ENCODE data around the gene LIPC. TPM values are rescaled to one million over a fixed set of nuclear protein-coding genes. Genes with fewer than 3 reads are reported as not detected.

LIPC gene
- total RNA-seq, 3 donors from 2014 or later, result 2.3 to 9.3 (median 3.4) TPM

DNA sequence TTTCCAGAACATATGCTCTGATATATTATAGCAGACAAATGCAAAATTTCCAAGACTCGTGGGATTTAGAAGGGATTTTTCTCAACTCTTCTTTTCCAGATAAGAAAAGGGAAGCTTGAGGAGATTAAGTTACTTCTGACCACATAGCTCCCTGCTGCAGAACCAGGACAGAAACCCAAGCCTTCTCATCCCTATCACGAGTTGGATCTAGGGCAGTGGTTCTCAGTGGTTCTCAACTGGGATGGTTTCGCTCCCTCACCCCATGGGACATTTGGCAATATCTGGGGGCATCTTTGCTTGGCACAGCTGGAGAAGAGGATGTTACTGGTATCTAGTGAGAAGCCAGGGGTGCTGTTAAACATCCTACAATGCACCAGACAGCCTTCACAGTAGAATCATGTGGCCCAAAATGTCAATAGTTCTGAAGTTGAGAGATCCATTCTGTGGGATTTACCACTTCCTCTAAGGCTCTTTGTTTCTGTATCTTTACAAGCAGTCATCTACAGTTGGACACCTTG, 64.2 kb downstream of the LIPC start:
- H3K9me3 ChIP-seq, result no peaks in the 10 kb centered on the region
- intact Hi-C loops (cut with DNase I, micrococcal nuclease), result no loop called here
- H3K36me3 ChIP-seq (ENCODE audit: low read depth), result no peaks in the 10 kb centered on the region
- no peak for DNase-seq
- no peak overlapping the region for H3K4me3 ChIP-seq
- TF ChIP-seq, protein P1, sequence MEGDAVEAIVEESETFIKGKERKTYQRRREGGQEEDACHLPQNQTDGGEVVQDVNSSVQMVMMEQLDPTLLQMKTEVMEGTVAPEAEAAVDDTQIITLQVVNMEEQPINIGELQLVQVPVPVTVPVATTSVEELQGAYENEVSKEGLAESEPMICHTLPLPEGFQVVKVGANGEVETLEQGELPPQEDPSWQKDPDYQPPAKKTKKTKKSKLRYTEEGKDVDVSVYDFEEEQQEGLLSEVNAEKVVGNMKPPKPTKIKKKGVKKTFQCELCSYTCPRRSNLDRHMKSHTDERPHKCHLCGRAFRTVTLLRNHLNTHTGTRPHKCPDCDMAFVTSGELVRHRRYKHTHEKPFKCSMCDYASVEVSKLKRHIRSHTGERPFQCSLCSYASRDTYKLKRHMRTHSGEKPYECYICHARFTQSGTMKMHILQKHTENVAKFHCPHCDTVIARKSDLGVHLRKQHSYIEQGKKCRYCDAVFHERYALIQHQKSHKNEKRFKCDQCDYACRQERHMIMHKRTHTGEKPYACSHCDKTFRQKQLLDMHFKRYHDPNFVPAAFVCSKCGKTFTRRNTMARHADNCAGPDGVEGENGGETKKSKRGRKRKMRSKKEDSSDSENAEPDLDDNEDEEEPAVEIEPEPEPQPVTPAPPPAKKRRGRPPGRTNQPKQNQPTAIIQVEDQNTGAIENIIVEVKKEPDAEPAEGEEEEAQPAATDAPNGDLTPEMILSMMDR (IDR thresholded peaks at IDR 0.05), result no peak
- H3K4me1 ChIP-seq (ENCODE audit: low read depth), result no peaks in the 10 kb centered on the region
- no peak for ATAC-seq

DNA sequence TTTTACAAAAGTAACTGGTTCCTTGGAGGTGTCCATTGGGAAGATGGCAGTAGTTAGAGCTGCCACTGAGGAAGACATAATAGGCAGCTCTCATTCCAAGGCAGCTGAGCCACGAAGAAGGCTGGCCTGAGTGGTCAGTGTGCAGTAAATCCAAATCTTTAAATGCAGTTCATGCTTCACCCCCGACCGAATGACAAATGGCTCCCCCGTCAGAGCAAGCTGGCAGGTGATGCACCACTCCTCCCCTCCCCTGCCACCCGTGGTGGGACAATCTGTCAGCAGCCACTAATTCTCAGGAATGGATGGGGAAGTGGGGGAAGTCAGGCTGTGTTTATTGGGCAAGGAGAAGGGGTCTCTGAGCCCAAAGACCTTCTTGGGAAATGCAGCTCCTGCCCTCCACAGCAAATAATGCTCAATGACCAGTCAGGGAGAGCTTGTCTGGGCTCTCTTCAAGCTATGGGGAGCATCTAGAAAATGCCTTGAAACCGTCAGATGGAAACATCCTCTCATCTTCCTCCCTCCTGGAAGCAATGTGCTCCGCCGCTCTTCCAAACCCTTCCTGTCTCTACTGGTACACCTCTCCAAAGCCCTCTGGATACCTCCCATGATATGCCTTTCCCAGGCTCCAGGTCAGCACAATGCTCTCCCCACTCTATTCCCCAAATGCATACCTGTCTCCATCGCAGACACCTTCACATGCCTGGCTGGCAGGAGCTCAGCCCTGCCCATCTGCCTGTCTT, 65.4 kb downstream of the LIPC start:
- DNase-seq (no peak), ATAC-seq (no peak)
- intact Hi-C loops (cut with DNase I, micrococcal nuclease), result no loop called here
- TF ChIP-seq, protein P1 (IDR thresholded peaks at IDR 0.05), result no peak
- H3K36me3 ChIP-seq (ENCODE audit: low read depth), result no peaks in the 10 kb centered on the region
- no peaks in the 10 kb centered on the region for H3K9me3 ChIP-seq
- no peak overlapping the region for H3K4me3 ChIP-seq
- H3K4me1 ChIP-seq (ENCODE audit: low read depth), result no peaks in the 10 kb centered on the region

DNA sequence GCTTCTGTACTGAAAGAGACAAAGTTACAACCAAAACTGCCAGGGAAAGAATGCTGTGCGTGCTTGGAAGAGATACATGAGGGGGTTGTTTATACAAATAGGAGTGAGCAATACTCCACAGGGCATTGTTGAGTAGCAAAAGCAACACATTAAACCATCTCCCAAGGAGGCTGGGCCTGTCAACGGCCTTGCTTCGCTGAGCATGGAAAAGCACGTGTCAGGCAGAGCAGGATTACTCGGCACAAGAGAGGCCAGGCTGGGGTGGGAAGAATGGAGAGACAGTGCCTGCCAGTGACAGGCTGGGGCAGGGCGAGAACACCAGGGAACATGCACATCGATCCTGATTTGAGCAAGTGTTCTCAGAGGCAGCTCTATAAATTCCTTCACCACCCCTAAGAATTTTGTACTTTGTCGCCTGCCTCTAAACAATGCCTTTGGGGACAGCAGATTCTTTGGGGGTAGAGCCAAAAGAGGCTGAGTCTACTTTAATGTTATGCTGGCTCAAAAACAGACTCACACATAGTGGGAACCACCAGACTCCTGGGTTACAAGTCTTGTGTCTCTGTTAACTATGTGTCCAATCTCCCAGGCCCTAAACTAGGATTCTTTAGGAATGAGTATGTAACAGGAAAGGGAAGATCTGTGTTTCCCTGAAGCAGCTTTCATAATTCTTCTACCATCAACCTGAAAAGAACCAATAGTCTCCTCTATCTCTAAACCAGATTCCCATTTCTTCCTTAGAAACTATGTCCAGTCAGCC, 67.2 kb downstream of the LIPC start:
- no peak for DNase-seq
- Histone ChIP-seq H3K9me3 (no peaks in the 10 kb centered on the region), H3K36me3 (ENCODE audit: low read depth) (no peaks in the 10 kb centered on the region), H3K4me1 (ENCODE audit: low read depth) (no peaks in the 10 kb centered on the region), H3K4me3 (no peak overlapping the region)
- intact Hi-C loops (cut with DNase I, micrococcal nuclease), result no loop called here
- TF ChIP-seq, protein P1 (IDR thresholded peaks at IDR 0.05), result no peak
- ATAC-seq, result peak; percentile 42

DNA sequence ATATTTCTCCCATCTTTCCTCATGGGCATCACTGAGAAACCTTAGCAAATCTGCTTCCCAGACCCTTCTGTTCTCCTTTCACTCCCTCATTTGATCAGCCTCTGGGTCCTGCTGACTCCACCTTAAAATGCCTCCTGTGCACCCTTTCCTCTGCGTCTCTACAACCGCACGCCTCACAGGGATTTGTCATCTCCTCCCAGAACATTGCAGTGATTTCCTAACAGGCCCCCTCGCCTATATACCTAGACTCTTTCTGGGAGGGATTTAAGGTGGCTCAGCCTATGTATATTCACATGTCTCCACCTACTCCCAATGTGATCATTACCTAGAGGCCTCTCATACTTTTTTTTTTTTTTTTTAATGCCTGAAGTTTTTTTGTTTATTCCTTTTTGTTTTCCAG, 69.2 kb downstream of the LIPC start:
- intact Hi-C loops (cut with DNase I, micrococcal nuclease), result no loop called here
- Histone ChIP-seq H3K9me3 (no peaks in the 10 kb centered on the region), H3K4me3 (no peak overlapping the region), H3K36me3 (ENCODE audit: low read depth) (no peaks in the 10 kb centered on the region), H3K4me1 (ENCODE audit: low read depth) (no peaks in the 10 kb centered on the region)
- TF ChIP-seq, protein P1 (IDR thresholded peaks at IDR 0.05), result no peak
- ATAC-seq, result no peak
- DNase-seq, result no peak

DNA sequence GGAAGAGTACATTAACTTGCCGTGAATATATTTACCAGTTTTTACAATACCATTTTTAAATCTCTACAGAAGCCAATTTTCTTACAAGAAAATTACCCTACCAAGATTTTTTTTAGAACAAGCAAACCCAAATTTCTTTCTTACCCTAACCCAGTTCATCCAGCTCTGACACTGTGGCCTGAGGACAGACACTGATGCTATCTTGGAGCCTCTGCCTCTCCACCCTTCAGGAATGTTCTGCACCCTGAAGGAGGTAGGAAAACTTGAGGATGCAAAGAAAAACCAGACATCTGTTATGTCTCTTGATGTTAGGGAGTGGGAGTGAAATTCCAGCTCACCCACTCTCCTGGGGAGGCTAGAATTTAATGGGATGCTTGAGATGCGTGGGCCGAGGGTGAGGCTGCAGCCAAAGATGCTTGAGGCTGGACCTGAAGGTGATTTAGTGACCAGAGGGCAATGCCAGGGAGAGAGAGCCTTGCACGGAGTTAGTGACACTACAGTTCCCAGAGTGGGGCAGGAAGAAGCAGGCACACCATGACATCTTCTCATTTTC, 69.9 kb downstream of the LIPC start:
- intact Hi-C loops (cut with DNase I, micrococcal nuclease), result no loop called here
- no peak for DNase-seq
- Histone ChIP-seq H3K9me3 (no peaks in the 10 kb centered on the region), H3K36me3 (ENCODE audit: low read depth) (no peaks in the 10 kb centered on the region), H3K4me3 (no peak overlapping the region), H3K4me1 (ENCODE audit: low read depth) (no peaks in the 10 kb centered on the region)
- ATAC-seq, result no peak
- TF ChIP-seq, protein P1 (IDR thresholded peaks at IDR 0.05), result no peak
